ENCODE results near the gene TREML1. TPM values are rescaled to one million over a fixed set of nuclear protein-coding genes. Genes with fewer than 3 reads are reported as not detected.

TREML1 gene
- total RNA-seq, 1 donor from 2014 or later: not detected

Other genes with a start within 250 kb of the TREML1 start
- 0.88 and 1.2 TPM in 2 replicates for gene UNC5CL, start 115.1 kb downstream of the TREML1 start, total RNA-seq
- gene TSPO2, start 111.9 kb downstream of the TREML1 start, total RNA-seq: not detected in 2 replicates
- gene APOBEC2, start 101.1 kb downstream of the TREML1 start, total RNA-seq: not detected in 2 replicates
- gene OARD1, start 82.0 kb downstream of the TREML1 start, total RNA-seq: 30.7 and 31.7 TPM in 2 replicates
- gene NFYA, start 81.4 kb downstream of the TREML1 start, total RNA-seq: 31.2 TPM in 2 replicates
- gene TREM2, start 8.8 kb upstream of the TREML1 start, total RNA-seq: not detected in 2 replicates
- 3.5 TPM in 2 replicates for gene TREML2, start 46.8 kb upstream of the TREML1 start, total RNA-seq
- not detected in 2 replicates for gene TREML4, start 74.0 kb upstream of the TREML1 start, total RNA-seq
- gene TREM1, start 132.3 kb upstream of the TREML1 start, total RNA-seq: 0.43 TPM in 1 of 2 replicates, not detected in the other
- not detected in 2 replicates for gene NCR2, start 181.3 kb upstream of the TREML1 start, total RNA-seq